Fibroblast of skin of right quadriceps (primary cell): Measurements from ENCODE around the gene FAM171A1.
"Not testable (repeated sequence)": the region's sequence is repeated elsewhere in the genome, so short reads cannot be mapped to it uniquely, and the experiment has no call there.

ENCODE experiments used
- DNase-seq: peaks from one replicate; pipeline ENCODE4 v3.0.0-alpha.2; 2013

The FAM171A1 gene

GRCh38 chr10:15370856-15371701 is at the start of gene FAM171A1:
Gene FAM171A1, minus strand, starts transcription at chr10:15371289. Its CDS starts 237 bp downstream, at chr10:15371052.
- peak; percentile 70 for DNase-seq

GRCh38 chr10:15420858-15421257 is 49.8 kb upstream of the FAM171A1 start:
- no peak for DNase-seq

- peak; percentile 34 for DNase-seq
These were observed 48.3 kb upstream of the FAM171A1 start for GRCh38 chr10:15419279-15419874.

- DNase-seq, result no peak
These were observed 44.9 kb upstream of the FAM171A1 start for GRCh38 chr10:15416034-15416433.

GRCh38 chr10:15411010-15411409 is 39.9 kb upstream of the FAM171A1 start:
- DNase-seq, result no peak

GRCh38 chr10:15409350-15409749 is 38.3 kb upstream of the FAM171A1 start:
- not testable (repeated sequence) for DNase-seq

GRCh38 chr10:15408557-15408956 is 37.5 kb upstream of the FAM171A1 start:
- DNase-seq, result no peak

GRCh38 chr10:15405319-15405718 is 34.2 kb upstream of the FAM171A1 start:
- DNase-seq, result no peak

- no peak for DNase-seq
These were observed 30.3 kb upstream of the FAM171A1 start for GRCh38 chr10:15401382-15401781.

GRCh38 chr10:15400461-15400860 is 29.4 kb upstream of the FAM171A1 start:
- not testable (repeated sequence) for DNase-seq

GRCh38 chr10:15399060-15399661 is 28.1 kb upstream of the FAM171A1 start:
- DNase-seq, result no peak

- DNase-seq, result no peak
These were observed 24.8 kb upstream of the FAM171A1 start for GRCh38 chr10:15395935-15396334.

GRCh38 chr10:15393139-15393825 is 22.2 kb upstream of the FAM171A1 start:
- DNase-seq, result no peak

- DNase-seq, result no peak
These were observed 20.4 kb upstream of the FAM171A1 start for GRCh38 chr10:15391491-15391890.

- not testable (repeated sequence) for DNase-seq
These were observed 17.1 kb upstream of the FAM171A1 start for GRCh38 chr10:15388172-15388571.

GRCh38 chr10:15387021-15387420 is 15.9 kb upstream of the FAM171A1 start:
- DNase-seq, result no peak

- DNase-seq, result no peak
These were observed 14.7 kb upstream of the FAM171A1 start for GRCh38 chr10:15385552-15386455.

GRCh38 chr10:15381420-15381819 is 10.3 kb upstream of the FAM171A1 start:
- no peak for DNase-seq

- DNase-seq, result no peak
These were observed 8.0 kb upstream of the FAM171A1 start for GRCh38 chr10:15379078-15379477.

GRCh38 chr10:15378569-15378968 is 7.5 kb upstream of the FAM171A1 start:
- no peak for DNase-seq

- DNase-seq, result no peak
These were observed 3.5 kb upstream of the FAM171A1 start for GRCh38 chr10:15374566-15374965.

GRCh38 chr10:15374156-15374555 is 3.1 kb upstream of the FAM171A1 start:
- DNase-seq, result no peak
